ENCODE measurements around the gene TRIML2. TPM values are rescaled to one million over a fixed set of nuclear protein-coding genes. Genes with fewer than 3 reads are reported as not detected.

TRIML2 gene
- total RNA-seq, 1 donor from 2014 or later = not detected

DNA sequence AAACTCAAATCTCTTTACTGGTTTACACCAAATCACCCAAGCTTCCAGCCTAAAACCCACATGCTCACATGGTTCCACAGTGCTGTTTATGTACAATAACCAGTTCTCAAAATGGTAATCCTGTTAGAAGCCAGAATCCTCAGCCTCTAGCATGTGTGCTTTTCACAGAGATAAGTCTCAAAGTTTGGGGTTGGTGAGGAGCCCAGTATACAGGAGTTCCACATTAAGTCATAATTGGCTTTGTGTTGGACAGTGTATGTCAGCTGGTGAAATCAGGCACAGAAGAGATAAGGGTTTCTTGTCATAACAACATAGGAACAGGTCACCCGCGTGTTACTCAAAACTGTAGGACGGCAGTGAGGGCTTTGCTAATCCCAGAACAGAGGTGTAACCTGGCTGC lies 29.7 kb upstream of the TRIML2 start, which contains the start of gene TRIML1:
TSS of gene TRIML1 (plus strand) at position 301 of the 400 bp plus-strand sequence. CDS start 118 bp downstream, outside the sequence.
- Mint-ChIP-seq H3K9me3 (ENCODE audit: unreplicated experiment) (no peaks in the 10 kb centered on the region), H3K27ac (ENCODE audit: unreplicated experiment) (no peak within 1 kb of the TSS), H3K4me1 (ENCODE audit: low read depth, unreplicated experiment) (peaks cover 3% of the 10 kb centered on the region), H3K36me3 (ENCODE audit: unreplicated experiment) (no peaks in the 10 kb centered on the region), H3K4me3 (ENCODE audit: unreplicated experiment) (no peak within 1 kb of the TSS), H3K27me3 (ENCODE audit: unreplicated experiment) (no peaks in the 10 kb centered on the region)
- TF ChIP-seq, protein P1, sequence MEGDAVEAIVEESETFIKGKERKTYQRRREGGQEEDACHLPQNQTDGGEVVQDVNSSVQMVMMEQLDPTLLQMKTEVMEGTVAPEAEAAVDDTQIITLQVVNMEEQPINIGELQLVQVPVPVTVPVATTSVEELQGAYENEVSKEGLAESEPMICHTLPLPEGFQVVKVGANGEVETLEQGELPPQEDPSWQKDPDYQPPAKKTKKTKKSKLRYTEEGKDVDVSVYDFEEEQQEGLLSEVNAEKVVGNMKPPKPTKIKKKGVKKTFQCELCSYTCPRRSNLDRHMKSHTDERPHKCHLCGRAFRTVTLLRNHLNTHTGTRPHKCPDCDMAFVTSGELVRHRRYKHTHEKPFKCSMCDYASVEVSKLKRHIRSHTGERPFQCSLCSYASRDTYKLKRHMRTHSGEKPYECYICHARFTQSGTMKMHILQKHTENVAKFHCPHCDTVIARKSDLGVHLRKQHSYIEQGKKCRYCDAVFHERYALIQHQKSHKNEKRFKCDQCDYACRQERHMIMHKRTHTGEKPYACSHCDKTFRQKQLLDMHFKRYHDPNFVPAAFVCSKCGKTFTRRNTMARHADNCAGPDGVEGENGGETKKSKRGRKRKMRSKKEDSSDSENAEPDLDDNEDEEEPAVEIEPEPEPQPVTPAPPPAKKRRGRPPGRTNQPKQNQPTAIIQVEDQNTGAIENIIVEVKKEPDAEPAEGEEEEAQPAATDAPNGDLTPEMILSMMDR (IDR thresholded peaks at IDR 0.05; ENCODE audit: partially characterized antibody, unreplicated experiment) = no peak
- DNase-seq = no peak

DNA sequence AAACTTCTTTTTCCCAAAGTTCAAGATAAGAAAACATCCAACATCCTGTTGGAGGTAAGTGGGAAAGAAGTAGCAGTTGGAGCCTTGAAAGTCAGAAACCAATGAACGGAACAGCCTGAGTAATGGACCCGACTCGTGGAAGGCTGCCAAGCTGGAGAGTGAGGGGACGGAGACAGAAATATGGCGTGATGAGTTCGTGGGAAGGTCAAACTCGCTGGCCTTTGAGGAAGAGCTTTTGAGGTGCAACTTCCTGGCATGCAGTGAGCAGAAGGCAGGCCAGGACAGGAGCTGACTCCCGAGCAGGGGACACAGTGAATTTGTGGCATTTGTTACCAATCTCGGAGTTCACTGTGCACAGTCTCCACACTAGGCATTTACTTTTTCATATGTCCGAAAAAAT lies 28.8 kb upstream of the TRIML2 start:
- Mint-ChIP-seq H3K4me1 (ENCODE audit: low read depth, unreplicated experiment) (peaks cover 3% of the 10 kb centered on the region), H3K9me3 (ENCODE audit: unreplicated experiment) (no peaks in the 10 kb centered on the region), H3K4me3 (ENCODE audit: unreplicated experiment) (no peak overlapping the region), H3K27me3 (ENCODE audit: unreplicated experiment) (no peaks in the 10 kb centered on the region), H3K27ac (ENCODE audit: unreplicated experiment) (no peak overlapping the region), H3K36me3 (ENCODE audit: unreplicated experiment) (no peaks in the 10 kb centered on the region)
- TF ChIP-seq, protein P1 (IDR thresholded peaks at IDR 0.05; ENCODE audit: partially characterized antibody, unreplicated experiment) = no peak
- DNase-seq = no peak

DNA sequence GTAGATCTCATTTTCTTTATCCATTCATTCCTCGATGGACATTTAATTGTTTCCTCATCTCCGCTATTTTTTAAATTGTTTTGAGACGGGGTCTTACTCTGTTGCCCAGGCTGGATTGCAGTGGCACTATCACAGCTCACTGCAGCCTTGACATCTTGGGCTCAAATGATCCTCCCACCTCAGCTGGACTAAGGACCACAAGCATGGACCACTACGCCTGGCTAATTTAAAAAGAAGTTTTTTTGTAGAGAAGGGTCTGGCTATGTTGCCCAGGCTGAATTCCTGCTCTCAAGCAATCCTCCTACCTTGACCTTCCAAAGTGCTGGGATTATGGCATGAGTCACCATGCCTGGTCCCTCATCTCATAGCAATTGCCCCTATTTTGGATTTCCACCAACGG lies 22.8 kb upstream of the TRIML2 start:
- Mint-ChIP-seq H3K27me3 (ENCODE audit: unreplicated experiment) (no peaks in the 10 kb centered on the region), H3K9me3 (ENCODE audit: unreplicated experiment) (no peaks in the 10 kb centered on the region), H3K4me3 (ENCODE audit: unreplicated experiment) (no peak overlapping the region), H3K4me1 (ENCODE audit: low read depth, unreplicated experiment) (no peaks in the 10 kb centered on the region), H3K27ac (ENCODE audit: unreplicated experiment) (no peak overlapping the region), H3K36me3 (ENCODE audit: unreplicated experiment) (no peaks in the 10 kb centered on the region)
- TF ChIP-seq, protein P1 (IDR thresholded peaks at IDR 0.05; ENCODE audit: partially characterized antibody, unreplicated experiment) = no peak
- DNase-seq = no peak

DNA sequence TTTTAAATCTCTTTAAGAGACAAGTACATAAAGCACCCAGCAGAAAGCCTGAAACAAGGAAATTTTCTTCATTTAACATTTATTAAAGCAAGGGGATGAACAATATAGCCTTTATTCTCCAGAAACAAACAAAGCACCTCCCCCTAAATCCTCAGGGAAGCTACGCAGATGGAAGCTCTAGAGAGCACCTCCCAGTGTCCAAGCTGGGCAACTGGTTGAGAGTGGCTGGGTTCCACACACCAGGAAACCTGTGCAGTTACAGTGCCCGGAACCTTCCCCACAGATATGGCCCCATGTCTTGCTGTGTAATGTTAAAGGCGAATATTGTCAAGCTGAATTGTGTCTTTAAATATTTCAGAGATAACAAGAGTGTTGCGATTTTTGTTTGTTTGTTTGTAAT lies 21.0 kb upstream of the TRIML2 start:
- Mint-ChIP-seq H3K36me3 (ENCODE audit: unreplicated experiment) (no peaks in the 10 kb centered on the region), H3K4me1 (ENCODE audit: low read depth, unreplicated experiment) (no peaks in the 10 kb centered on the region), H3K9me3 (ENCODE audit: unreplicated experiment) (no peaks in the 10 kb centered on the region), H3K27ac (ENCODE audit: unreplicated experiment) (no peak overlapping the region), H3K27me3 (ENCODE audit: unreplicated experiment) (no peaks in the 10 kb centered on the region), H3K4me3 (ENCODE audit: unreplicated experiment) (no peak overlapping the region)
- TF ChIP-seq, protein P1 (IDR thresholded peaks at IDR 0.05; ENCODE audit: partially characterized antibody, unreplicated experiment) = no peak
- DNase-seq = no peak

DNA sequence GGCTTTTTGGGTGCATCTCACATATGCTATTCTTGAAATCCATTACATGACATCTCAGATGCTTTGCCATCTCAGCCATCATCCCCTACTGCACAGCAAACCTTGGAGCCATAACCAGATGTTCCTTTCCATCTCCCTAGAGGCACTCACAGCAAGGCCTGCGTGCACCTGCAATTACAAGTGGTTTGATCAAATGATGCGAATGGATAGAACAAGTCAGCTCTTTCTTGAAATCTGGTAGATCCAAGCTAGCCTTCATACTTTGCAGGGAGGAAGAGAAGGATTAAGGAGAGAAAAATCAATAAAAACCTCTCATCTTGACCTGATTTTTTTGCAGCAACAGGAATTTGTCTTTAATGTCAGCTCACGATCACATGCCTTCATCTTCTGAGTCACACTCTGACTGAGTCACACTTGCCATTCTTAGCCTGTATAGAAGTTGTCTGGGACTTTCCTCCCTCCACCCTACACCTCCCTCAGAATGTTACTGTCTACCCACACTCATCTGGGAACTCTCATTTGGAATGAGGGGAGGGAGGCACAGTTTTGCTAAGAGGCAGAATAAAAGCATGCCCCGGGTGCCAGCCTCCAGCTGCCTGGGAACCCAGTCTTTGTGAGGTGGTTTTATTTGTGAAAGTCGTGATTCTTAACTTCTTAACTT lies 17.9 kb upstream of the TRIML2 start:
- Mint-ChIP-seq H3K27me3 (ENCODE audit: unreplicated experiment) (no peaks in the 10 kb centered on the region), H3K27ac (ENCODE audit: unreplicated experiment) (no peak overlapping the region), H3K36me3 (ENCODE audit: unreplicated experiment) (no peaks in the 10 kb centered on the region), H3K9me3 (ENCODE audit: unreplicated experiment) (no peaks in the 10 kb centered on the region), H3K4me3 (ENCODE audit: unreplicated experiment) (no peak overlapping the region), H3K4me1 (ENCODE audit: low read depth, unreplicated experiment) (no peaks in the 10 kb centered on the region)
- TF ChIP-seq, protein P1 (IDR thresholded peaks at IDR 0.05; ENCODE audit: partially characterized antibody, unreplicated experiment) = no peak
- no peak for DNase-seq

Data from glutamatergic neuron (in vitro differentiated cells).